K562 (cell line): ENCODE data around the gene TMEM60. TPM values are rescaled to one million over a fixed set of nuclear protein-coding genes. Genes with fewer than 3 reads are reported as not detected.

Experiments used
- ELF2 ChIP-seq: fragments of 250-450 bp; sonication (Bioruptor Pico); IDR thresholded peaks from 2 replicates; pipeline ENCODE4 v1.5.0; 2021; ENCODE audit warnings: mild to moderate bottlenecking
- ERF ChIP-seq: fragments of 450-650 bp; formaldehyde crosslinking; IDR thresholded peaks from 2 replicates; pipeline ENCODE4 v1.4.0; 2020; ENCODE audit warnings: mild to moderate bottlenecking, mixed read lengths
- LARP7 ChIP-seq: fragments of 450-650 bp; IDR thresholded peaks from 2 replicates; pipeline ENCODE4 v1.6.1; 2016
- SRSF3 ChIP-seq: fragments of 200-400 bp; formaldehyde crosslinking; IDR thresholded peaks from 2 replicates; pipeline ENCODE4 v1.6.1; 2016; ENCODE audit warnings: mild to moderate bottlenecking, low read length, moderate library complexity; ENCODE audit not compliant: insufficient read depth
- THAP7 ChIP-seq: fragments of 250-450 bp; sonication (Bioruptor Pico); IDR thresholded peaks from 2 replicates; pipeline ENCODE4 v1.5.0; 2021
- polyA plus RNA-seq, 8 experiments: library from polyadenylated mRNA; depleted of rRNA in 4 of 8; stranded (reverse) in 5 of 8; unstranded in 3 of 8; fragments of >200 nt; fragmentation: Nextera tagmentation in 2 of 8; fragmentation: Illumina TruSeq in 1 of 8; extraction: Ambion mirVana in 2 of 8; extraction: Trizol in 1 of 8; gene quantifications; 2 replicates each; pipeline versions ENCODE4 v1.2.1 to v1.2.3, GENCODE V29; 2011 to 2014; ENCODE audit warnings: inconsistent platforms in 1 of 8, missing spikeins in 1 of 8
- total RNA-seq, 7 experiments: library from RNA; depleted of rRNA in 6 of 7; stranded (reverse); fragments of >200 nt in 6 of 7; fragmentation: Illumina TruSeq in 2 of 7; extraction: Trizol in 2 of 7; gene quantifications; 2 replicates each; pipeline versions ENCODE4 v1.2.1 to v1.2.3, GENCODE V29; 2011 to 2021; ENCODE audit warnings: low replicate concordance in 1 of 7
- TF ChIP-seq, protein P1 (sequence below): fragments of 450-650 bp; IDR thresholded peaks from 2 replicates; pipeline ENCODE4 v1.6.1; 2016; ENCODE audit warnings: mild to moderate bottlenecking, moderate library complexity
- TF ChIP-seq, protein P2 (sequence below): fragments of 250-450 bp; sonication (Bioruptor Pico); IDR thresholded peaks from 2 replicates; pipeline ENCODE4 v1.5.0; 2021; ENCODE audit warnings: mild to moderate bottlenecking, borderline replicate concordance

Gene TMEM60
- total and polyA plus RNA-seq, 9 of the 15 experiments (the other 6 are each of a cell fraction or from before 2014, with no cell fraction given) = 12.5 to 140 (median 38.4) TPM

- TF ChIP-seq, protein P1, sequence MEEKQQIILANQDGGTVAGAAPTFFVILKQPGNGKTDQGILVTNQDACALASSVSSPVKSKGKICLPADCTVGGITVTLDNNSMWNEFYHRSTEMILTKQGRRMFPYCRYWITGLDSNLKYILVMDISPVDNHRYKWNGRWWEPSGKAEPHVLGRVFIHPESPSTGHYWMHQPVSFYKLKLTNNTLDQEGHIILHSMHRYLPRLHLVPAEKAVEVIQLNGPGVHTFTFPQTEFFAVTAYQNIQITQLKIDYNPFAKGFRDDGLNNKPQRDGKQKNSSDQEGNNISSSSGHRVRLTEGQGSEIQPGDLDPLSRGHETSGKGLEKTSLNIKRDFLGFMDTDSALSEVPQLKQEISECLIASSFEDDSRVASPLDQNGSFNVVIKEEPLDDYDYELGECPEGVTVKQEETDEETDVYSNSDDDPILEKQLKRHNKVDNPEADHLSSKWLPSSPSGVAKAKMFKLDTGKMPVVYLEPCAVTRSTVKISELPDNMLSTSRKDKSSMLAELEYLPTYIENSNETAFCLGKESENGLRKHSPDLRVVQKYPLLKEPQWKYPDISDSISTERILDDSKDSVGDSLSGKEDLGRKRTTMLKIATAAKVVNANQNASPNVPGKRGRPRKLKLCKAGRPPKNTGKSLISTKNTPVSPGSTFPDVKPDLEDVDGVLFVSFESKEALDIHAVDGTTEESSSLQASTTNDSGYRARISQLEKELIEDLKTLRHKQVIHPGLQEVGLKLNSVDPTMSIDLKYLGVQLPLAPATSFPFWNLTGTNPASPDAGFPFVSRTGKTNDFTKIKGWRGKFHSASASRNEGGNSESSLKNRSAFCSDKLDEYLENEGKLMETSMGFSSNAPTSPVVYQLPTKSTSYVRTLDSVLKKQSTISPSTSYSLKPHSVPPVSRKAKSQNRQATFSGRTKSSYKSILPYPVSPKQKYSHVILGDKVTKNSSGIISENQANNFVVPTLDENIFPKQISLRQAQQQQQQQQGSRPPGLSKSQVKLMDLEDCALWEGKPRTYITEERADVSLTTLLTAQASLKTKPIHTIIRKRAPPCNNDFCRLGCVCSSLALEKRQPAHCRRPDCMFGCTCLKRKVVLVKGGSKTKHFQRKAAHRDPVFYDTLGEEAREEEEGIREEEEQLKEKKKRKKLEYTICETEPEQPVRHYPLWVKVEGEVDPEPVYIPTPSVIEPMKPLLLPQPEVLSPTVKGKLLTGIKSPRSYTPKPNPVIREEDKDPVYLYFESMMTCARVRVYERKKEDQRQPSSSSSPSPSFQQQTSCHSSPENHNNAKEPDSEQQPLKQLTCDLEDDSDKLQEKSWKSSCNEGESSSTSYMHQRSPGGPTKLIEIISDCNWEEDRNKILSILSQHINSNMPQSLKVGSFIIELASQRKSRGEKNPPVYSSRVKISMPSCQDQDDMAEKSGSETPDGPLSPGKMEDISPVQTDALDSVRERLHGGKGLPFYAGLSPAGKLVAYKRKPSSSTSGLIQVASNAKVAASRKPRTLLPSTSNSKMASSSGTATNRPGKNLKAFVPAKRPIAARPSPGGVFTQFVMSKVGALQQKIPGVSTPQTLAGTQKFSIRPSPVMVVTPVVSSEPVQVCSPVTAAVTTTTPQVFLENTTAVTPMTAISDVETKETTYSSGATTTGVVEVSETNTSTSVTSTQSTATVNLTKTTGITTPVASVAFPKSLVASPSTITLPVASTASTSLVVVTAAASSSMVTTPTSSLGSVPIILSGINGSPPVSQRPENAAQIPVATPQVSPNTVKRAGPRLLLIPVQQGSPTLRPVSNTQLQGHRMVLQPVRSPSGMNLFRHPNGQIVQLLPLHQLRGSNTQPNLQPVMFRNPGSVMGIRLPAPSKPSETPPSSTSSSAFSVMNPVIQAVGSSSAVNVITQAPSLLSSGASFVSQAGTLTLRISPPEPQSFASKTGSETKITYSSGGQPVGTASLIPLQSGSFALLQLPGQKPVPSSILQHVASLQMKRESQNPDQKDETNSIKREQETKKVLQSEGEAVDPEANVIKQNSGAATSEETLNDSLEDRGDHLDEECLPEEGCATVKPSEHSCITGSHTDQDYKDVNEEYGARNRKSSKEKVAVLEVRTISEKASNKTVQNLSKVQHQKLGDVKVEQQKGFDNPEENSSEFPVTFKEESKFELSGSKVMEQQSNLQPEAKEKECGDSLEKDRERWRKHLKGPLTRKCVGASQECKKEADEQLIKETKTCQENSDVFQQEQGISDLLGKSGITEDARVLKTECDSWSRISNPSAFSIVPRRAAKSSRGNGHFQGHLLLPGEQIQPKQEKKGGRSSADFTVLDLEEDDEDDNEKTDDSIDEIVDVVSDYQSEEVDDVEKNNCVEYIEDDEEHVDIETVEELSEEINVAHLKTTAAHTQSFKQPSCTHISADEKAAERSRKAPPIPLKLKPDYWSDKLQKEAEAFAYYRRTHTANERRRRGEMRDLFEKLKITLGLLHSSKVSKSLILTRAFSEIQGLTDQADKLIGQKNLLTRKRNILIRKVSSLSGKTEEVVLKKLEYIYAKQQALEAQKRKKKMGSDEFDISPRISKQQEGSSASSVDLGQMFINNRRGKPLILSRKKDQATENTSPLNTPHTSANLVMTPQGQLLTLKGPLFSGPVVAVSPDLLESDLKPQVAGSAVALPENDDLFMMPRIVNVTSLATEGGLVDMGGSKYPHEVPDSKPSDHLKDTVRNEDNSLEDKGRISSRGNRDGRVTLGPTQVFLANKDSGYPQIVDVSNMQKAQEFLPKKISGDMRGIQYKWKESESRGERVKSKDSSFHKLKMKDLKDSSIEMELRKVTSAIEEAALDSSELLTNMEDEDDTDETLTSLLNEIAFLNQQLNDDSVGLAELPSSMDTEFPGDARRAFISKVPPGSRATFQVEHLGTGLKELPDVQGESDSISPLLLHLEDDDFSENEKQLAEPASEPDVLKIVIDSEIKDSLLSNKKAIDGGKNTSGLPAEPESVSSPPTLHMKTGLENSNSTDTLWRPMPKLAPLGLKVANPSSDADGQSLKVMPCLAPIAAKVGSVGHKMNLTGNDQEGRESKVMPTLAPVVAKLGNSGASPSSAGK = 0 out of 2 replicates have a peak, but pooled peaks have one; percentile 17
- no peak for TF ChIP-seq SRSF3
- TF ChIP-seq, protein P2, sequence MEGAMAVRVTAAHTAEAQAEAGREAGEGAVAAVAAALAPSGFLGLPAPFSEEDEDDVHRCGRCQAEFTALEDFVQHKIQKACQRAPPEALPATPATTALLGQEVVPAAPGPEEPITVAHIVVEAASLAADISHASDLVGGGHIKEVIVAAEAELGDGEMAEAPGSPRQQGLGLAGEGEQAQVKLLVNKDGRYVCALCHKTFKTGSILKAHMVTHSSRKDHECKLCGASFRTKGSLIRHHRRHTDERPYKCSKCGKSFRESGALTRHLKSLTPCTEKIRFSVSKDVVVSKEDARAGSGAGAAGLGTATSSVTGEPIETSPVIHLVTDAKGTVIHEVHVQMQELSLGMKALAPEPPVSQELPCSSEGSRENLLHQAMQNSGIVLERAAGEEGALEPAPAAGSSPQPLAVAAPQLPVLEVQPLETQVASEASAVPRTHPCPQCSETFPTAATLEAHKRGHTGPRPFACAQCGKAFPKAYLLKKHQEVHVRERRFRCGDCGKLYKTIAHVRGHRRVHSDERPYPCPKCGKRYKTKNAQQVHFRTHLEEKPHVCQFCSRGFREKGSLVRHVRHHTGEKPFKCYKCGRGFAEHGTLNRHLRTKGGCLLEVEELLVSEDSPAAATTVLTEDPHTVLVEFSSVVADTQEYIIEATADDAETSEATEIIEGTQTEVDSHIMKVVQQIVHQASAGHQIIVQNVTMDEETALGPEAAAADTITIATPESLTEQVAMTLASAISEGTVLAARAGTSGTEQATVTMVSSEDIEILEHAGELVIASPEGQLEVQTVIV = no peak
- TF ChIP-seq THAP7 (CRISPR knock-in tag) = no peak
- no peak for TF ChIP-seq ERF
- no peak for TF ChIP-seq LARP7
- TF ChIP-seq ELF2 (CRISPR knock-in tag) = no peak
These were observed 48.3 kb upstream of the TMEM60 start (continued) for GRCh38 chr7:77846317-77847092.
